Occipital lobe (tissue), 2 donors: ENCODE results near the gene PLXDC2. TPM values are rescaled to one million over a fixed set of nuclear protein-coding genes. Genes with fewer than 3 reads are reported as not detected.

Source experiments
- DNase-seq: peaks from one replicate; lab custom pipeline; 2025; lab: John Stamatoyannopoulos, UW
- total RNA-seq: library from RNA; depleted of rRNA; stranded (reverse); fragments of >200 nt; gene quantifications from one replicate; pipeline ENCODE4 v1.2.3, GENCODE V29; 2014

The PLXDC2 gene
- total RNA-seq, 1 donor from 2014 or later = 12.5 TPM

- DNase-seq = no peak
Observed at GRCh38 chr10:19853831-19854230, 37.6 kb downstream of the PLXDC2 start.

- DNase-seq = no peak
Observed at GRCh38 chr10:19857876-19858275, 41.6 kb downstream of the PLXDC2 start.

DNA sequence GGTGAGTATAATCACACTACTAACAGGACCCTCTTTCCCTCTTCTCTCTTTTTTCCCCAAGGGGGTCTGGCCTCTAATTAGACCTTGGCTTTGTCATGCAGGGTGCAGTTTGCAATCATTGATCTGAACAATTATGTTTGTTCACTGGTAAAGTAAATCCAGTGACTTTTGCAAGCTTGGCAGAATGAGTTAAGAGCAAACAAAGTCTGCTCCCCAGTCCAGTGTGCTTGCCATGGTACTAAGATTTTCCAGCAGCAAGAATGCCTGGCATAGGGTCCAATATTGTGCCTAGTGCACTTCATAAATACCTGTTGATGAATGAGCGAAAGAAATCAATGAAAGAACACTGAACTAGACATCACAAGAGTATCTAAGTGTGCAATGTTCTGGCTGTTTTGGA, 43.9 kb downstream of the PLXDC2 start:
- DNase-seq = no peak

GRCh38 chr10:19862811-19863515, 46.7 kb downstream of the PLXDC2 start:
- DNase-seq = no peak

DNA sequence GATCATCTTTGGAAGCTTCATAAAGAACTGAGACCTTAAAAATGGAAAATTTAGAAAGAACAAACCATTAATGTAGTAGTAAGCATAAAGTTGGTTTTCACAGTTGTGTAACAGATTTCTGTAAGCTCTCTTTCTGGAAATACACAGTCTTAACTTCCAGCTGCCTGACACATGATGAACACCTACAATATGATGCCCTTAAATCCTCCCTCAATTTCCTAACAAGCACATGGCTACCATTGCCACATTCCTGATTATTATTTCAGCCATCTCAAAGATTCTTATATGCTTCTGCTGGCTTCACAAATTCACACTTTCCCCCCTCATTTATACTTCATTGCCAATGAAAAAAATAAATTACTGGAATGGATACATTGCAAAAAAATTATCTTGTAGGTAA, 49.4 kb downstream of the PLXDC2 start:
- DNase-seq = no peak

GRCh38 chr10:19869370-19869769, 53.1 kb downstream of the PLXDC2 start:
- no peak for DNase-seq

GRCh38 chr10:19872504-19873271, 56.5 kb downstream of the PLXDC2 start:
- DNase-seq = no peak

- no peak for DNase-seq
Observed at GRCh38 chr10:19874190-19874589, 58.0 kb downstream of the PLXDC2 start.

DNA sequence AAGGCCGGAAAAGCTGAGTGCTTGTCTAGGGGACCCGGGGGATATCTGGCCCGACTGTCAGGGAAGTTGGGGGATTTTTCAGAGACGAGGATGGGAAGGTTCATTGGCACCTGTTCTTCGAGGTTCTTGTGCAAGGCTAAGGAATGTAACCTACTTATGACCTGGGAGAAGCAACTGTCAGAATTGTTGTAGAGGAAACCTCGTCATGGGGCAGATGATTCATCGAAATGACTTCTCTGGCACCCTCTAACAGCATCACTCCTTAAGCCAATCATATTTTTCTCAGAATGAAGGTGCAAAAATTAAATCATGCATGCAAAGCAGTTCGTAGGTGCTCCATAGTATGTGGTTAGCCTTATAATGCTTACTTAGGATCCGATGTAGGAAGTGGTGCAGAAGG, 58.6 kb downstream of the PLXDC2 start:
- no peak for DNase-seq

GRCh38 chr10:19876570-19876969, 60.3 kb downstream of the PLXDC2 start:
- no peak for DNase-seq

DNA sequence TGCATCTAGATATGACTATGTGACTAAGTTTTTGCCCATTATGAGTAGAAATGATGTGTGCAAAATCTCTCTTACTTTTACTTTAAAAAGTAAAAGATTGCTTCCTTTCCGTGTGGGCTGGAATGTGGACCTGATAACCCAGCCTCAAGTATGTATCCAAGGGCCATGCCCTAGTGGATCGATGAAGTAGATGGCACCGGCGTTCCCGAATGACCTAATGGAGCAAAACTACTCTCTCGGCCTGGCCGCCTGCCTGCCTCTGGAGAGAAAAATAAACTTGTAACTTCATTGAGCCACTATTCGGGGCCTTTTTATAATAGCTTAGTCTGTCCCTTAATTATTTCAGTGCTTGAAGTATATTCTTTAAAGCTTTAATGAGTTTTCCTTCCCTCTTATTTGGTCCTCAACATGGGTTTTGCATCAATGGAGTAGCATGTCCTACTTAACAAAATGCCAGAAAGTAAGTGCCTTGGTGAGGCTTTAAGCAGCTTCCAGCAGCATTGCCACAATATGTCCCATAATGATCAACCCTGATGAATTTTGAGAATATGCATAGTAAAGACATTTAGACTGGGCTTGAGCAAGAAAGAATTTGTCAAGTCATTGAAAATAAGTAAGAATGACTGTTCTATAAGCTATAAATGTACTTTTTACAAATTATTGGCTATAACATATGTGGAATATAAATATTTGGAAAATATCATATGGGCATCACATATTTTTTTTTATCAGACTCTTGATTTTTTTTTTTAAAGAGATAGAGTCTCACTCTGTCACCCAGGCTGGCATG, 61.4 kb downstream of the PLXDC2 start:
- no peak for DNase-seq

- DNase-seq = no peak
Observed at GRCh38 chr10:19882621-19883020, 66.4 kb downstream of the PLXDC2 start.

GRCh38 chr10:19888061-19888660, 71.9 kb downstream of the PLXDC2 start:
- DNase-seq = no peak

GRCh38 chr10:19889256-19889655, 73.0 kb downstream of the PLXDC2 start:
- no peak for DNase-seq

- DNase-seq = no peak
Observed at GRCh38 chr10:19891429-19891828, 75.2 kb downstream of the PLXDC2 start.

DNA sequence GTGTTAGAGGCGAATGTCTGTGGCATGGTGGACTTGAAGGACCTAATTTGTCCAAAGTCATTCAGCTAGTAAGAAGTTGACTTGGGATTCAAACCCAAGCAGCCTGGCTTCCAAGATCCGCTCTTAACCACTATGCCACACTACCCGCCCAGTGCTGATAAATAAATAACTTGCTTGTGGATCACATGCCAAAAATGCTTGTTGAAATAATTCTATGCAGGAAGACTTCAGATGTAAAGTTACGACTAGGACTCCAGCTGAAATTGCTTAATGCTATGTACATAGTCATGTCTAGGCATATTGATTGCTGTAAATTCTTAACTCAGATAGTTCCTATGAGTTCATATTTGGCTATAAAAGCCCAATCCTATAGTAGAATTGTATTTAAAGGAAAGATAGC, 76.0 kb downstream of the PLXDC2 start:
- no peak for DNase-seq

DNA sequence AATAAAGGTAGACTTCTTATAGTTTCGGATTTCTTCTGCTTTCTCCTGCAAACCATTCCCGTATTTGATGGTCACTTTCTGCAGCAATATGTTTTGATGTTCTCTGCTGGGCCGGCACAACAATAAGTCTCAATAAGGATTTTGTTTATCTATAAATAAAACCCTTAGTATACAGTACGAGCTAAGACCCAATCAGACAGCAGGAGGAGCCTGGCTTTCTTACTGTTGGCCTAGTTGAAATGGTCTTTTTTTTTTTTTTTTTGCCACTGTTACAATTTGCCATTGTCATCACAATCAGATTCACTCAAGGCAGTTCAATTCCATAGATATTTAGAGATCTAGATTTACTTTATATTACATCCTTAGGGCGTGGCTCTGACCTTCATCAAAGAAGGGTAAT, 76.4 kb downstream of the PLXDC2 start:
- no peak for DNase-seq

- DNase-seq = no peak
Observed at GRCh38 chr10:19895500-19895899, 79.3 kb downstream of the PLXDC2 start.

DNA sequence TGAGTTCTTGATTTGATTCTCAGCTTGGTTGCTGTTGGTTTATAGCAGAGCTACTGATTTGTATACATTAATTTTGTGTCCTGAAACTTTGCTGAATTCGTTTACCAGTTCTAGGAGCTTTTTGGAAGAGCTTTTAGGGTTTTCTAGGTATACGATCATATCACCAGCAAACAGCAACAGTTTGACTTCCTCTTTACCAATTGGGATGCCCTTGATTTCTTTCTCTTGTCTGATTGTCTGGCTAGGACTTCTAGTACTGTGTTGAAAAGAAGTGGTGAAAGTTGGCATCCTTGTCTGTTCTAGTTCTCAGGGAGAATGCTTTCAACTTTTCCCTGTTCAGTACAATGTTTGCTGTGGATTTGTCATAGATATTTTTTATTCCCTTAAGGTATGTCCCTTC, 86.2 kb downstream of the PLXDC2 start:
- no peak for DNase-seq

- DNase-seq = no peak
Observed at GRCh38 chr10:19904202-19904661, 88.0 kb downstream of the PLXDC2 start.

DNA sequence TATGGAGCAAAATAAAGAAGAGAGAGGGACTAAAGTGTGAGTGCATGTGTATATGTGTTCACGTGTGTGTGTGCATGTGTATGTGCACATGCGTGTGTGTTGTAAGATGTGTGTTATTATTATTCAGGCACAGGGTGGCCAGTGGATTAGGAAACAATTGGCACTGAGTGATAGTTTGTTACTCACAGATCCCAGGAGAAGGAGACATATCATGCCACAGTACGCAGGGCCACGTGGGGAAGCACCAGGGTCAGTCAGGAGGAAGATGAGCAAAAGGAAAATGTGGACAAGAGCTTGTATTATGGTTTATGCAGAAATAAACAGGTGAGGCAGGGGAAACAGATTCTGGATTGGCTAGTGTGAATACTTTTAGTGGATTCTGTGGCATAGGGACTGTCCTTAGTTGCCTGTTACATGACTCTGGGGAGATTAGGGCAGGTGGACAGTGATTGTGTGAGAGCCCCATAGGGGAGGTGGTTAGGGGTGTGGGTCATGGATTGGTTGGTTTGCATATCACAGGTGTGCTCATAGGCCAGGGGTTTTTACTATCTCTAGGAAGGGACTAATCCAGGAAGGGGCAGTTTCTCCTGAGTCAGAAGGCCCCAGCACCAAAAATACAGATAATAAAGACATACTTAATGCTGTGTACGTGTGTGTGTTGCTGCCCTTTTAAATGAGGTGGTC, 90.0 kb downstream of the PLXDC2 start:
- no peak for DNase-seq
